Astrocyte of the cerebellum (primary cell): ENCODE data around the gene ZCRB1.
A peak's percentile ranks its signal among the peaks of the same experiment; 100 is the strongest.

Source experiments
- DNase-seq: peaks from one replicate; pipeline ENCODE4 v3.0.0-alpha.2; 2011; ENCODE audit warnings: low read depth
- H3K4me3 ChIP-seq: 2 replicates; pipeline ENCODE4 v1.5.1; 2011; ENCODE audit warnings: mild to moderate bottlenecking, low read depth, low read length, moderate library complexity
- CTCF ChIP-seq: IDR thresholded peaks from 2 replicates; pipeline ENCODE4 v1.5.1; 2012; ENCODE audit warnings: low read length, low read depth, moderate library complexity, mild to moderate bottlenecking; ENCODE audit errors: missing control alignments
- in situ Hi-C: cut with HindIII; loops from 2 replicates; pipeline ENCODE4 v1.10.0; 2017; ENCODE audit warnings: low sequenced_read_pairs

ZCRB1 gene

GRCh38 chr12:42326541-42327226 is 790 bp upstream of the ZCRB1 start:
- in situ Hi-C loops, result loop anchor here (5.0 to 25.0 kb wide), 2 partner anchors 189 to 1364 kb away; no protein-coding TSS in a partner anchor
- peak; percentile 81 for DNase-seq
- H3K4me3 ChIP-seq, result peak overlapping the region; percentile 70
- no peak for TF ChIP-seq CTCF

DNA sequence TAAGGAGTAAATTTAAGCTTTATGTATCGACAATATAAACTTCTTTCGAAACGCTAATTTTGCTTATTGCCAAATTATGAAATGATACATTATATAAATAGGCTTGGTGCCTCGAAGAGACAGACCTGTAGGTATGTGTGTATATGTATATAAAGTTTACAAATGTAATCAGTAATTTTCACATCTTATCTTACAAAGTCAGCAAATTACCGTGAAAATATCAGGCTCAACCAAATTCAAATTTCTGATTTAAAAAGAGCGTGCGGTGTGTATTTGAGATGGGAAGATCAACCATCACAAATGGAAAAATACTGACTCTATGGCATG is 605 bp downstream of the ZCRB1 start:
- TF ChIP-seq CTCF, result no peak
- no peak for DNase-seq
- in situ Hi-C loops, result loop anchor here (5.0 to 25.0 kb wide), 2 partner anchors 188 to 1363 kb away; no protein-coding TSS in a partner anchor
- H3K4me3 ChIP-seq, result peak overlapping the region; percentile 70

DNA sequence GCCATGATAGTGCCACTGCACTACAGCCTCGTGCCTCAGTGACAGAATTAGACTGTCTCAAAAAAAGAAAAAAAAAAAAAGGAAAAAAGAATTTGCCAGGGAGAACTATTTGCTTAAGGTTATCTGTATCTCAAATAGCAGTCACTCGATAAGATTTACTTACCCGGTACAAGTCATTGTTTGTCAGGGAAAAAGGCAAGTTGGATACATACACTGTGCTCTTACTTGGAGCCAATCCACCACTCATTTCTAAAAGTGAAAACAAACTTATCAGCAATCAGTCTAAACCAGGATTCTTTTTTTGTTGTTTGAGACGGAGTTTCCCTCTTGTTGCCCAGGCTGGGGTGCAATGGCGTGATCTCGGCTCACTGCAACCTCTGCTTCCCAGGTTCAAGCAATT is 2.0 kb downstream of the ZCRB1 start:
- DNase-seq, result no peak
- no peak overlapping the region for H3K4me3 ChIP-seq
- TF ChIP-seq CTCF, result no peak
- in situ Hi-C loops, result no loop called here

DNA sequence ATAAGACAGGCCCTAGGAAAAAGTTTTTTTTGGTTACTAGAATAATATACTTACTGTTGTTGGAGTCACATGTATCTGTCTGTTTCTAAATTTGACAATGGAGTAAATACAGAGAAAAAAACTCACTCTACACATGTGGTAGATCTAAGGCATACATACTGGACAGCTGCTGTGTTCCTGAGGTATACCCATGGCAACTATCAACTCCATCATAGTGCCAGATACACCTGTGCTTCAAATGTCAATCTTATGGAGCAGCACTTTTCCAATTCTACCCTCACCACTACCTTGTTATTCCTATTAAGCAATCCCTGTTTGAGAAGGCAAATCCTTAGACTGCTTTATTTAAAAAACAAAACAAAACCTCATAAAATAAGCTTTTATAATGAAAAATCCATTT is 3.3 kb downstream of the ZCRB1 start:
- H3K4me3 ChIP-seq, result no peak overlapping the region
- no peak for TF ChIP-seq CTCF
- no peak for DNase-seq
- in situ Hi-C loops, result no loop called here

DNA sequence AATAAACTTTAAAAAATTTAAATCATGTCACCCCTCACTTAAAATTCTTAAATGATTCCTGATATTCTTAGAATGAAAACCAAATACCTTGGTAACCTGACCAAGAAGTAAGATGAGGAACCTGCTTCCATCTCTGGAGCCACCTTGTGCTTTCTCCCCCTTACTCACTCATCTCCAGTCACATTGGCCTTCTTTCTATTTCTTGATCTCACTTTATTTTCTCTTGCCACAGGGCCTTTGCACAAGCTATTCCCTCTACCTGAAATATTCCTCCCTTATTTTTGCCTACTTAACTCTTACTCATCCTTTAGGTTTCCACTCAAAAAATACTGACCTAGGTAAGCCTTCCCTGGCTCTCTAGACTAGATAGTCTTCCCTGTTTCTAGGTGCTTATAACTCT is 5.1 kb downstream of the ZCRB1 start:
- TF ChIP-seq CTCF, result no peak
- in situ Hi-C loops, result no loop called here
- no peak overlapping the region for H3K4me3 ChIP-seq
- DNase-seq, result no peak

DNA sequence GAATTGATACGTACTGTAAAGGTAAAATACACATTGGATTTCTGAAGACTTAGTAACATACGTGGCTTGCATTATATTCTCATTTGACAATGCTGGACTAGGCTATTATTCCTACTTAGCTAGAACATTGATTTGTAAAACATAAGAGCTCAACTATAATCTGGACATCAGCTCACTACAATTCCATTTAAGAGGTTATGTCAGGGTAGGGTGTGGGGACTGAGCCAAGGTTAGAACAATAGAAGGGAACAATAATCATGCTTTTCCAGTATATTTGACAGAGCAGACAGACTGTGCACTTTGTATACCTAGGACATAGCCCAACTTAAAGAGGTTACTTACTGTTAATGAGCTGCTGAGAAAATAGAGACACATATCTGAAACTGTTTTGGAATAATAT is 10.8 kb downstream of the ZCRB1 start:
- no peak overlapping the region for H3K4me3 ChIP-seq
- no peak for DNase-seq
- TF ChIP-seq CTCF, result no peak
- in situ Hi-C loops, result no loop called here

DNA sequence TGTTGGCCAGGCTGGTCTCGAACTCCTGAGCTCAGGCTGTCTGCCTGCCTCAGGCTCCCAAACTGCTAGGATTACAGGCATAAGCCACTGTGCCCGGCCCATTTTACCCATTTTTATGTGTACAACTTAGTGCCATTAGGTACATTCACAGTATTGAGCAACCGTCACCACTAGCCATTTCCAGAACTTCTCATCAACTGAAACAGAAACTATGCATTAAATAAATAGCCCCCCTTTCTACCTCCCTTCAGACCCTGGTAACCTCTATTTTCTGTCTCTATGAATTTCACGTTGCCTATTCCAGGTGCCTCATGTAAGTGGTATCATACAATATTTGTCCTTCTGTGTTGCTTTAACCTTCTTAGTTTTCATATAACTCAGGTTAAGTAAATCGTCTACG is 15.9 kb downstream of the ZCRB1 start:
- in situ Hi-C loops, result no loop called here
- no peak overlapping the region for H3K4me3 ChIP-seq
- no peak for TF ChIP-seq CTCF
- no peak for DNase-seq
